Neural progenitor cell (in vitro differentiated cells): ENCODE measurements around the gene HOXC10. TPM values are rescaled to one million over a fixed set of nuclear protein-coding genes. Genes with fewer than 3 reads are reported as not detected.
A peak's percentile ranks its signal among the peaks of the same experiment; 100 is the strongest.

Experiments used
- DNase-seq: peaks from one replicate; pipeline ENCODE4 v3.0.0-alpha.2; 2016; ENCODE audit warnings: low spot score
- H2AFZ ChIP-seq: fragments of 200-600 bp; sonication (generic); replicated peaks from 2 replicates; pipeline ENCODE4 v1.6.1; 2016; ENCODE audit warnings: antibody characterized with exemption
- H3F3A ChIP-seq: fragments of 200-600 bp; sonication (generic); 2 replicates; pipeline ENCODE4 v1.6.1; 2016; ENCODE audit warnings: antibody characterized with exemption, low read depth
- H3K27ac ChIP-seq: fragments of 200-600 bp; sonication (generic); 2 replicates; pipeline ENCODE4 v1.5.1; 2016; ENCODE audit warnings: mild to moderate bottlenecking
- H3K27me3 ChIP-seq: fragments of 200-600 bp; sonication (generic); 2 replicates; pipeline ENCODE4 v1.6.1; 2016; ENCODE audit warnings: mild to moderate bottlenecking, moderate library complexity
- H3K36me3 ChIP-seq: fragments of 200-600 bp; sonication (generic); 2 replicates; pipeline ENCODE4 v1.5.1; 2016
- H3K4me1 ChIP-seq: fragments of 200-600 bp; sonication (generic); 2 replicates; pipeline ENCODE4 v1.6.1; 2016; ENCODE audit warnings: mixed run types
- H3K4me2 ChIP-seq: fragments of 200-600 bp; sonication (generic); 2 replicates; pipeline ENCODE4 v1.6.1; 2016
- H3K4me3 ChIP-seq: fragments of 200-600 bp; sonication (generic); 2 replicates; pipeline ENCODE4 v1.5.1; 2016
- H3K79me2 ChIP-seq: fragments of 200-600 bp; sonication (generic); 2 replicates; pipeline ENCODE4 v1.6.1; 2016; ENCODE audit warnings: low read depth
- H3K9ac ChIP-seq: fragments of 200-600 bp; sonication (generic); 2 replicates; pipeline ENCODE4 v1.6.1; 2016
- H3K9me3 ChIP-seq: fragments of 200-600 bp; sonication (generic); 2 replicates; pipeline ENCODE4 v1.5.1; 2016; ENCODE audit warnings: low read depth
- H4K20me1 ChIP-seq: fragments of 200-600 bp; sonication (generic); 2 replicates; pipeline ENCODE4 v1.6.1; 2016; ENCODE audit warnings: low read depth
- H3K27ac Mint-ChIP-seq: 3 replicates; pipeline ENCODE4 v1.8.0; 2021; ENCODE audit warnings: mixed read lengths
- H3K27me3 Mint-ChIP-seq: 2 replicates; pipeline ENCODE4 v1.8.0; 2022; ENCODE audit warnings: low read depth, mild to moderate bottlenecking, inconsistent platforms, moderate library complexity, mixed read lengths; ENCODE audit not compliant: insufficient read depth
- H3K36me3 Mint-ChIP-seq: 3 replicates; pipeline ENCODE4 v1.8.0; 2021; ENCODE audit warnings: mixed read lengths
- H3K4me1 Mint-ChIP-seq: 3 replicates; pipeline ENCODE4 v1.8.0; 2021; ENCODE audit warnings: mixed read lengths
- H3K4me3 Mint-ChIP-seq: 3 replicates; pipeline ENCODE4 v1.8.0; 2021; ENCODE audit warnings: mild to moderate bottlenecking, moderate library complexity, mixed read lengths
- H3K9me3 Mint-ChIP-seq: 3 replicates; pipeline ENCODE4 v1.8.0; 2020; ENCODE audit warnings: mixed read lengths
- EZH2 ChIP-seq: fragments of 200-600 bp; sonication (generic); IDR thresholded peaks from 2 replicates; pipeline ENCODE4 v1.6.1; 2017; ENCODE audit warnings: antibody characterized with exemption, mild to moderate bottlenecking, moderate library complexity
- EZH2phosphoT487 ChIP-seq: fragments of 200-600 bp; sonication (generic); IDR thresholded peaks from 2 replicates; pipeline ENCODE4 v1.6.1; 2017; ENCODE audit warnings: antibody characterized with exemption
- total RNA-seq: library from RNA; depleted of rRNA; stranded (reverse); fragments of >200 nt; gene quantifications from 2 replicates; pipeline ENCODE4 v1.2.3, GENCODE V29; 2015; ENCODE audit warnings: low replicate concordance
- TF ChIP-seq, protein P1 (sequence below): fragments of 200-600 bp; sonication (generic); IDR thresholded peaks from 2 replicates; pipeline ENCODE4 v1.5.1; 2017; ENCODE audit warnings: antibody characterized with exemption, mild to moderate bottlenecking

HOXC10 gene
- total RNA-seq, 1 donor from 2014 or later: not detected

DNA sequence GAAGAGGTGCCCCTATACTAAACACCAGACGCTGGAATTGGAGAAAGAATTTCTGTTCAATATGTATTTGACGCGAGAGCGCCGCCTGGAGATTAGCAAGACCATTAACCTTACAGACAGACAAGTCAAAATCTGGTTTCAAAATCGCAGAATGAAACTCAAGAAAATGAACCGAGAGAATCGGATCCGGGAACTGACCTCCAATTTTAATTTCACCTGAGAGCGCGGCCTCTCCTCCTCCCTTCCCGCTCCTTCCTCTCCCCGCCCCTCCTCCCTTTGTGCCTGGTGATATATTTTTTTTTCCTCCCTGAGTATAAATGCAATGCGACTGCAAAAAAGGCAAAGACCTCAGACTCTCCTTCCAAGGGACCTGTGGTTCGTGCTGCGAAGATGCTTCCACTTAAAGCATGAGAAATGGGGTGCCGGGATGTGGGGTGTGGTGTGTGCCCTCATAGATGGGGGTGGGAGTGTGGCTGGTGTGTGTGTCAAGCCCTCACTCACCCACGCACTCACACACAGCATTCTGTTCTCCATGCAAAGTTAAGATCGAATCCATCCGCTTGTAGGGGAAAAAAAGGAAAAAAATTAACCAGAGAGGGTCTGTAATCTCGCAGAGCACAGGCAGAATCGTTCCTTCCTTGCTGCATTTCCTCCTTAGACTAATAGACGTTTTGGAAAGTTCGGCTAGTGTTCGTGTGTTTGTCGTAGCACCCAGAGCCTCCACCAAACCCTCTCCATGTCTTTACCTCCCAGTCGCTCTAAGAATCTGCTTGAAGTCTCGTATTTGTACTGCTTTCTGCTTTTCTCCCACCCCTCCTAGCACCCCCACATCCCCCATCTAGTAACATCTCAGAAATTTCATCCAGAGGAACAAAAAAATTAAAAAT lies 4.5 kb downstream of the HOXC10 start:
- H3K4me3 ChIP-seq: no peak overlapping the region
- no peaks in the 10 kb centered on the region for H3K36me3 ChIP-seq
- H3K9me3 ChIP-seq: no peaks in the 10 kb centered on the region
- peaks cover 85% of the 10 kb centered on the region for H4K20me1 ChIP-seq
- no peak overlapping the region for H3K9ac ChIP-seq
- no peak overlapping the region for H2AFZ ChIP-seq
- H3F3A ChIP-seq: no peaks in the 10 kb centered on the region
- no peak overlapping the region for H3K27ac Mint-ChIP-seq
- H3K27ac ChIP-seq: no peak overlapping the region
- no peaks in the 10 kb centered on the region for H3K36me3 Mint-ChIP-seq
- peaks cover 100% of the 10 kb centered on the region for H3K27me3 ChIP-seq
- H3K4me1 Mint-ChIP-seq: no peaks in the 10 kb centered on the region
- H3K9me3 Mint-ChIP-seq: peaks cover 9% of the 10 kb centered on the region
- H3K79me2 ChIP-seq: no peaks in the 10 kb centered on the region
- no peak overlapping the region for H3K4me2 ChIP-seq
- H3K27me3 Mint-ChIP-seq: peaks cover 100% of the 10 kb centered on the region
- TF ChIP-seq EZH2 (peak; percentile 20), EZH2phosphoT487 (peak; percentile 56)
- TF ChIP-seq, protein P1, sequence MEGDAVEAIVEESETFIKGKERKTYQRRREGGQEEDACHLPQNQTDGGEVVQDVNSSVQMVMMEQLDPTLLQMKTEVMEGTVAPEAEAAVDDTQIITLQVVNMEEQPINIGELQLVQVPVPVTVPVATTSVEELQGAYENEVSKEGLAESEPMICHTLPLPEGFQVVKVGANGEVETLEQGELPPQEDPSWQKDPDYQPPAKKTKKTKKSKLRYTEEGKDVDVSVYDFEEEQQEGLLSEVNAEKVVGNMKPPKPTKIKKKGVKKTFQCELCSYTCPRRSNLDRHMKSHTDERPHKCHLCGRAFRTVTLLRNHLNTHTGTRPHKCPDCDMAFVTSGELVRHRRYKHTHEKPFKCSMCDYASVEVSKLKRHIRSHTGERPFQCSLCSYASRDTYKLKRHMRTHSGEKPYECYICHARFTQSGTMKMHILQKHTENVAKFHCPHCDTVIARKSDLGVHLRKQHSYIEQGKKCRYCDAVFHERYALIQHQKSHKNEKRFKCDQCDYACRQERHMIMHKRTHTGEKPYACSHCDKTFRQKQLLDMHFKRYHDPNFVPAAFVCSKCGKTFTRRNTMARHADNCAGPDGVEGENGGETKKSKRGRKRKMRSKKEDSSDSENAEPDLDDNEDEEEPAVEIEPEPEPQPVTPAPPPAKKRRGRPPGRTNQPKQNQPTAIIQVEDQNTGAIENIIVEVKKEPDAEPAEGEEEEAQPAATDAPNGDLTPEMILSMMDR: peak; percentile 55
- no peaks in the 10 kb centered on the region for H3K4me1 ChIP-seq
- no peak overlapping the region for H3K4me3 Mint-ChIP-seq
- DNase-seq: peak; percentile 71

DNA sequence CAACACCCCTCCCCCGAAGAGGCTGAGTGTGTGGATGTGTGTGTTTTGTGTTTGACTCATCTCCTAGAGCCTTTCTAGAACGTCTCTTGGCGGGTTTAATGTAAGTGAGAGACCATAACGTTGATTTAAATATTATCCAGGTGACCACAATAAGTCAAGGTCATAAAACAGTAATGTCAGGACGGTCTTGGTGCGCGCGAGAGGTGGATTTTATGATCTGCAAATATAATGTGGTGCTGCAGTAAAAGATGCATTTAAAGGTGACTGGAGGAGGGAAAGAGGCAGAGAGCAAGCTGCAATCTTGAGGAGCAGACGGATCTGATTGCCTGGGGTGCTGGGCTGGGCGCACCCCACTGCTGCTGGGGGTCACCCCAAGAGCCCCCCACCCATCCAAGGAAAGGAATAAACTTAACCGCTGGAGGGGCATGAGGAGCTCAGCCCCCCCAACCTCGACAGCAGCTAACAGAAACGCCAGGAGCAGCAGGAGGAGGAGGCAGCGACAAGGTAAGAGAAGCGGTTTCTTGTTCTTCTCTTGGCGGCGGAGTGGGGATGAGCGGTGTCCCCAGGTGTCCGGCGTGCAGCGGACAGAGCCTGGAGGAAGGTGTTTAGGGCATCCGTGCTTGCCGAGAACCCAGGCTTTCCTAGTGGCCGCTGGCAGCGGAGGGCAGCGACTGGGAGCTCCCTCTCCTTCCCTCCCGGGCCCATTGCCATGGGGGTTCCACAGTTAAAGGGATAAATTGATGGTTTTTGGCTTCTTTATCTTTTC lies 5.5 kb downstream of the HOXC10 start:
- no peak overlapping the region for H3K4me3 Mint-ChIP-seq
- Histone ChIP-seq H3K4me2 (no peak overlapping the region), H3K9me3 (no peaks in the 10 kb centered on the region), H3K4me1 (no peaks in the 10 kb centered on the region), H2AFZ (no peak overlapping the region), H3K4me3 (no peak overlapping the region), H4K20me1 (peaks cover 88% of the 10 kb centered on the region), H3K79me2 (no peaks in the 10 kb centered on the region), H3K9ac (no peak overlapping the region), H3F3A (no peaks in the 10 kb centered on the region), H3K36me3 (no peaks in the 10 kb centered on the region), H3K27me3 (peaks cover 100% of the 10 kb centered on the region), H3K27ac (no peak overlapping the region)
- peaks cover 2% of the 10 kb centered on the region for H3K4me1 Mint-ChIP-seq
- no peaks in the 10 kb centered on the region for H3K36me3 Mint-ChIP-seq
- H3K9me3 Mint-ChIP-seq: peaks cover 9% of the 10 kb centered on the region
- TF ChIP-seq, protein P1: no peak
- peak; percentile 85 for TF ChIP-seq EZH2phosphoT487
- TF ChIP-seq EZH2: peak; percentile 59
- H3K27ac Mint-ChIP-seq: no peak overlapping the region
- peaks cover 100% of the 10 kb centered on the region for H3K27me3 Mint-ChIP-seq
- DNase-seq: no peak

DNA sequence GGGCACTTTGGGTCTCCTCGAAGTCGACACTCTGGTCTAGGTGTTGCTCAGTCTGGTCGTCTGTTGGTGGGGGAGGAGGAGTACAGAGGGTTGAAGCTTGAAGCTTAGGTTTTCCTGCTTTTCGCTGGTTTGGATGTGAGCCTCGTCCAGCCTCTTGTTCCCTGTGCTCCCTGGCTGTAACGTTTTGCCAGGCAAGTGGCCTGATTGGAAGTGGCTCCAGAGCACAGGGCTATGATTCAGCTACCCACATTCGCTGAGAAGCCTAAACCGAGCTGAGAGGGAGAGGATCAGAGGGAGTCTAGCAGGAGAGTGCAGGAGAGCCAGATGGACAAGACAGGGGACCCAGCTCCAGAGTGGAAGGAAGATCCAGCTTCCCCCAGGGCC lies 6.1 kb downstream of the HOXC10 start:
- no peaks in the 10 kb centered on the region for H3K36me3 Mint-ChIP-seq
- H3K4me1 Mint-ChIP-seq: peaks cover 2% of the 10 kb centered on the region
- no peak for DNase-seq
- peaks cover 87% of the 10 kb centered on the region for H4K20me1 ChIP-seq
- no peak overlapping the region for H3K4me2 ChIP-seq
- H3F3A ChIP-seq: no peaks in the 10 kb centered on the region
- no peak overlapping the region for H3K4me3 ChIP-seq
- no peaks in the 10 kb centered on the region for H3K36me3 ChIP-seq
- H3K27ac ChIP-seq: no peak overlapping the region
- no peak overlapping the region for H3K4me3 Mint-ChIP-seq
- H3K27me3 Mint-ChIP-seq: peaks cover 100% of the 10 kb centered on the region
- no peak overlapping the region for H3K27ac Mint-ChIP-seq
- TF ChIP-seq EZH2phosphoT487 (peak; percentile 28), EZH2 (peak; percentile 33)
- TF ChIP-seq, protein P1: no peak
- H2AFZ ChIP-seq: no peak overlapping the region
- H3K9me3 ChIP-seq: no peaks in the 10 kb centered on the region
- H3K9ac ChIP-seq: no peak overlapping the region
- no peaks in the 10 kb centered on the region for H3K79me2 ChIP-seq
- peaks cover 9% of the 10 kb centered on the region for H3K9me3 Mint-ChIP-seq
- H3K27me3 ChIP-seq: peaks cover 100% of the 10 kb centered on the region
- H3K4me1 ChIP-seq: no peaks in the 10 kb centered on the region
